A549 (cell line): ENCODE results near the gene KCND3. TPM values are rescaled to one million over a fixed set of nuclear protein-coding genes. Genes with fewer than 3 reads are reported as not detected.

ENCODE experiments used
- ATAC-seq, 2 experiments: fragments of 200-7000 bp in 1 of 2; fragments of >200 bp in 1 of 2; cut with Nextera tagmentation in 1 of 2; cut with Tn5 transposase in 1 of 2; 3 replicates each; pipeline versions ENCODE4 v1.8.0 to v1.9.1; 2018 to 2020; ENCODE audit warnings: mild to moderate bottlenecking in 1 of 2, moderate library complexity in 1 of 2
- CTCF ChIA-PET: fragments of 300-600 bp; sonication (Branson Sonifier 250); formaldehyde crosslinking; extraction: SDS; loops from one replicate; lab custom pipeline; 2021; ENCODE audit warnings: antibody characterized with exemption, inconsistent platforms; lab: Yijun Ruan, JAX
- POLR2A ChIA-PET: fragments of 350-600 bp; formaldehyde crosslinking; extraction: SDS; loops from one replicate; lab custom pipeline; 2021; ENCODE audit warnings: antibody characterized with exemption, inconsistent platforms; lab: Yijun Ruan, JAX
- DNase-seq, 2 experiments: peaks; one replicate each; pipeline versions ENCODE4 v3.0.0 to v3.0.0-alpha.2; 2011 to 2016; ENCODE audit warnings: low read depth in 1 of 2, low spot score in 1 of 2
- FAIRE-seq: peaks from 2 replicates; lab custom pipeline; 2011; peaks lifted over from hg19 to GRCh38; lab: Jason Lieb, UNC
- H3K27ac ChIP-seq, 2 experiments: fragments of >200 bp; sonication (Bioruptor Twin); formaldehyde crosslinking; 3 replicates each; pipeline ENCODE4 v1.5.1; 2016 to 2017
- H3K4me1 ChIP-seq: fragments of >200 bp; sonication (Bioruptor Twin); formaldehyde crosslinking; 3 replicates; pipeline ENCODE4 v1.6.1; 2016
- H3K4me2 ChIP-seq: fragments of >200 bp; sonication (Bioruptor Twin); formaldehyde crosslinking; 3 replicates; pipeline ENCODE4 v1.6.1; 2016
- H3K4me3 ChIP-seq: fragments of >200 bp; sonication (Bioruptor Twin); formaldehyde crosslinking; 3 replicates; pipeline ENCODE4 v1.5.1; 2016
- H3K9me3 ChIP-seq: fragments of >200 bp; sonication (Bioruptor Twin); formaldehyde crosslinking; 3 replicates; pipeline ENCODE4 v1.6.1; 2016
- BHLHE40 ChIP-seq: IDR thresholded peaks from 2 replicates; pipeline ENCODE4 v1.6.1; 2012; ENCODE audit warnings: low read depth, low read length, inconsistent platforms
- CBX2 ChIP-seq: fragments of 200-600 bp; sonication (generic); IDR thresholded peaks from 2 replicates; pipeline ENCODE4 v1.6.1; 2016; ENCODE audit warnings: low read depth, mild to moderate bottlenecking, borderline replicate concordance
- CBX8 ChIP-seq: fragments of 200-600 bp; sonication (generic); IDR thresholded peaks from 2 replicates; pipeline ENCODE4 v1.6.1; 2016
- CEBPB ChIP-seq, 2 experiments: fragments of >200 bp in 1 of 2; sonication (Bioruptor Twin) in 1 of 2; formaldehyde crosslinking in 1 of 2; IDR thresholded peaks; 2 replicates each; pipeline ENCODE4 v1.6.1; 2012 to 2016
- CHD2 ChIP-seq: fragments of 150-350 bp; IDR thresholded peaks from 2 replicates; pipeline ENCODE4 v1.6.1; 2014; ENCODE audit warnings: low read length; ENCODE audit not compliant: partially characterized antibody
- CTCF ChIP-seq: fragments of >200 bp; sonication (Bioruptor Twin); formaldehyde crosslinking; IDR thresholded peaks from 3 replicates; pipeline ENCODE4 v1.5.1; 2016
- ESRRA ChIP-seq: fragments of 150-350 bp; IDR thresholded peaks from 2 replicates; pipeline ENCODE4 v1.6.1; 2014; ENCODE audit warnings: mild to moderate bottlenecking, low read length, borderline replicate concordance
- FOSL2 ChIP-seq, 2 experiments: fragments of 450-650 bp in 1 of 2; fragments of >200 bp in 1 of 2; sonication (Bioruptor Twin) in 1 of 2; formaldehyde crosslinking; IDR thresholded peaks; 2 replicates each; pipeline versions ENCODE4 v1.5.0 to v1.6.1; 2016 to 2020; ENCODE audit warnings: mild to moderate bottlenecking in 1 of 2, moderate library complexity in 1 of 2
- HEYL ChIP-seq: fragments of 250-450 bp; sonication (Bioruptor Pico); IDR thresholded peaks from 2 replicates; pipeline ENCODE4 v1.8.0; 2021; ENCODE audit warnings: mild to moderate bottlenecking, moderate library complexity
- HOXB13 ChIP-seq: fragments of 250-450 bp; sonication (Bioruptor Pico); IDR thresholded peaks from 2 replicates; pipeline ENCODE4 v1.5.0; 2020; ENCODE audit warnings: low read depth, mild to moderate bottlenecking, moderate library complexity
- KDM5A ChIP-seq: fragments of 200-600 bp; sonication (generic); IDR thresholded peaks from 2 replicates; pipeline ENCODE4 v1.6.1; 2016; ENCODE audit warnings: antibody characterized with exemption, mild to moderate bottlenecking
- MAX ChIP-seq: IDR thresholded peaks from 2 replicates; pipeline ENCODE4 v1.6.1; 2012
- NPAS2 ChIP-seq: fragments of 250-450 bp; sonication (Bioruptor Pico); IDR thresholded peaks from 2 replicates; pipeline ENCODE4 v1.8.0; 2022; ENCODE audit warnings: mild to moderate bottlenecking, moderate library complexity, borderline replicate concordance
- POLR2A ChIP-seq: IDR thresholded peaks from 2 replicates; pipeline ENCODE4 v1.6.1; 2012; ENCODE audit warnings: mild to moderate bottlenecking, low read length
- POLR2AphosphoS2 ChIP-seq: conservative IDR thresholded peaks from 2 replicates; pipeline ENCODE4 v1.6.1; 2012; ENCODE audit warnings: low read length, improper control_type of control experiment, inconsistent platforms
- RAD21 ChIP-seq, 2 experiments: fragments of >200 bp in 1 of 2; sonication (Bioruptor Twin) in 1 of 2; formaldehyde crosslinking in 1 of 2; IDR thresholded peaks in 1 of 2; conservative IDR thresholded peaks in 1 of 2; 2 replicates in 1 of 2; 3 replicates in 1 of 2; pipeline ENCODE4 v1.6.1; 2012 to 2018; ENCODE audit warnings: inconsistent platforms in 1 of 2
- RARB ChIP-seq: fragments of 250-450 bp; sonication (Bioruptor Pico); IDR thresholded peaks from 2 replicates; pipeline ENCODE4 v1.8.0; 2021; ENCODE audit warnings: mild to moderate bottlenecking, moderate library complexity
- REST ChIP-seq: fragments of 200-600 bp; sonication (generic); IDR thresholded peaks from 2 replicates; pipeline ENCODE4 v1.6.1; 2016; ENCODE audit warnings: antibody characterized with exemption, mild to moderate bottlenecking, moderate library complexity
- RNF2 ChIP-seq: fragments of 200-600 bp; sonication (generic); IDR thresholded peaks from 2 replicates; pipeline ENCODE4 v1.6.1; 2016; ENCODE audit warnings: low read depth, mild to moderate bottlenecking, antibody characterized with exemption, moderate library complexity, borderline replicate concordance
- SREBF2 ChIP-seq: fragments of 450-650 bp; IDR thresholded peaks from 2 replicates; pipeline ENCODE4 v1.6.1; 2014; ENCODE audit warnings: mild to moderate bottlenecking, moderate library complexity
- USF2 ChIP-seq: fragments of 450-650 bp; IDR thresholded peaks from 2 replicates; pipeline ENCODE4 v1.6.1; 2014; ENCODE audit warnings: antibody characterized with exemption
- ZFP36 ChIP-seq: fragments of 450-650 bp; IDR thresholded peaks from 2 replicates; pipeline ENCODE4 v1.6.1; 2014; ENCODE audit warnings: borderline replicate concordance; ENCODE audit not compliant: partially characterized antibody
- ZSCAN20 ChIP-seq: fragments of 250-450 bp; sonication (Bioruptor Pico); IDR thresholded peaks from 2 replicates; pipeline ENCODE4 v1.8.0; 2022; ENCODE audit warnings: mild to moderate bottlenecking, moderate library complexity
- WGBS: methylation state at CpG from one replicate; pipeline ENCODE4 v1.1.6; 2017; ENCODE audit errors: missing lambda C conversion rate; 5-methylcytosine and 5-hydroxymethylcytosine counted together
- polyA plus RNA-seq, 4 experiments: library from polyadenylated mRNA; depleted of rRNA in 3 of 4; stranded (reverse); fragments of >200 nt; fragmentation: RNase III in 1 of 4; extraction: RNeasy Plus Mini Kit Qiagen cat#74134 plus additional on column Dnase treatment in 1 of 4; gene quantifications; 2 replicates in 3 of 4; 3 replicates in 1 of 4; pipeline ENCODE4 v1.2.3, GENCODE V29; 2011 to 2017

Gene KCND3
- polyA plus RNA-seq, 2 of the 4 experiments (the other 2 are of a cell fraction): not detected

- DNase-seq (no peak), ATAC-seq (no peak), FAIRE-seq (no peak)
- no peak overlapping the region for H3K27ac ChIP-seq
- WGBS: 90% methylated on average over 15 of the region's 18 CpGs
- TF ChIP-seq RAD21 (conservative IDR thresholded peaks at IDR 0.05 in 1 of 2, IDR thresholded peaks at IDR 0.05 in 1 of 2) (no peak), REST (no peak), POLR2A (no peak), FOSL2 (IDR thresholded peaks at IDR 0.05) (no peak), FOSL2 (CRISPR knock-in tag; IDR thresholded peaks at IDR 0.05) (no peak), MAX (no peak), POLR2AphosphoS2 (no peak), CEBPB (IDR thresholded peaks at IDR 0.05) (no peak), NPAS2 (CRISPR knock-in tag) (no peak), SREBF2 (no peak), ZFP36 (no peak), BHLHE40 (no peak), USF2 (no peak), RARB (CRISPR knock-in tag) (no peak), CBX8 (no peak), KDM5A (no peak)
- CTCF ChIA-PET: interaction anchor here (0.7 to 1.6 kb wide), 3 partner anchors 12 to 16 kb away, joined by 3 to 4 read pairs (median 3); partner anchors contain the start of gene INKA2
- H3K4me1 ChIP-seq: no peaks in the 10 kb centered on the region; the same call in 2 of the 3 replicates
- H3K4me3 ChIP-seq: no peak overlapping the region
- POLR2A ChIA-PET: interaction anchor here (1.1 kb wide), 1 partner anchor 11 kb away, joined by 3 read pairs; no protein-coding TSS in a partner anchor
- H3K4me2 ChIP-seq: no peak overlapping the region
- no peaks in the 10 kb centered on the region for H3K9me3 ChIP-seq
Measured at GRCh38 chr1:111727056-111727455, 262.4 kb downstream of the KCND3 start.

- FAIRE-seq: no peak
- 67% methylated on average over 1 of the region's 5 CpGs for WGBS
Measured at GRCh38 chr1:111725192-111725591, 264.3 kb downstream of the KCND3 start.

More at GRCh38 chr1:111725192-111725591, 264.3 kb downstream of the KCND3 start:
- Histone ChIP-seq H3K4me2 (no peak overlapping the region), H3K4me3 (no peak overlapping the region), H3K27ac (no peak overlapping the region), H3K9me3 (no peaks in the 10 kb centered on the region), H3K4me1 (peaks cover 4% of the 10 kb centered on the region; the same call in 1 of the 3 replicates)
- DNase-seq (no peak), ATAC-seq (no peak)
- CTCF ChIA-PET: interaction anchor here (0.8 to 1.5 kb wide), 3 partner anchors 10 to 45 kb away, joined by 3 to 7 read pairs (median 3); no protein-coding TSS in a partner anchor
- POLR2A ChIA-PET: no interaction called here
- no peak for TF ChIP-seq ESRRA
- no peak for TF ChIP-seq MAX
- no peak for TF ChIP-seq RAD21 (conservative IDR thresholded peaks at IDR 0.05 in 1 of 2, IDR thresholded peaks at IDR 0.05 in 1 of 2)
- no peak for TF ChIP-seq HEYL (CRISPR knock-in tag)
- TF ChIP-seq HOXB13: no peak
- TF ChIP-seq ZSCAN20 (CRISPR knock-in tag): no peak
- TF ChIP-seq RNF2: no peak
- no peak for TF ChIP-seq CBX8
- no peak for TF ChIP-seq CBX2
- TF ChIP-seq CEBPB (IDR thresholded peaks at IDR 0.05): no peak
- no peak for TF ChIP-seq CHD2
- no peak for TF ChIP-seq CTCF
